Stimulated activated CD8-positive, alpha-beta memory T cell treated with anti-CD3 and anti-CD28 coated beads, Interleukin-15, amount 100 ng/mL, for 48 hours (primary cell): Measurements from ENCODE around the gene POTEB2.
"Not testable (repeated sequence)": the region's sequence is repeated elsewhere in the genome, so short reads cannot be mapped to it uniquely, and the experiment has no call there.

Experiments
- DNase-seq, 2 donors: peaks; one replicate each; pipeline ENCODE4 v3.0.0-alpha.2; 2020; ENCODE audit warnings: low read depth in 2 of 2

Gene POTEB2

GRCh38 chr15:20866214-20866613 is at the start of gene POTEB2:
Gene POTEB2 (minus strand): TSS chr15:20866314. CDS start chr15:20866281, 33 bp downstream.
- not testable (repeated sequence) for DNase-seq

GRCh38 chr15:20879916-20880315 is 13.8 kb upstream of the POTEB2 start:
- DNase-seq = not testable (repeated sequence)

- not testable (repeated sequence) for DNase-seq
These were observed 12.3 kb upstream of the POTEB2 start for GRCh38 chr15:20878464-20878863.

- not testable (repeated sequence) for DNase-seq
These were observed 11.7 kb upstream of the POTEB2 start for GRCh38 chr15:20877819-20878218.
